ENCODE data around the gene KLHL12.

KLHL12 gene

GRCh38 chr1:202880062-202880461 lies 47.0 kb downstream of the KLHL12 start:
- DNase-seq = no peak

- no peak for DNase-seq
Observed at GRCh38 chr1:202879128-202879527, 47.9 kb downstream of the KLHL12 start.

- no peak for DNase-seq
Observed at GRCh38 chr1:202873026-202873425, 54.0 kb downstream of the KLHL12 start.

- DNase-seq = no peak
Observed at GRCh38 chr1:202871367-202871766, 55.7 kb downstream of the KLHL12 start.

- DNase-seq = no peak
Observed at GRCh38 chr1:202862679-202863560, 64.1 kb downstream of the KLHL12 start.

- DNase-seq = peak; percentile 27
Observed at GRCh38 chr1:202861420-202862132, 65.5 kb downstream of the KLHL12 start.

- DNase-seq = peak; percentile 13
Observed at GRCh38 chr1:202860744-202861419, 66.2 kb downstream of the KLHL12 start.

- DNase-seq = no peak
Observed at GRCh38 chr1:202858789-202859414, 68.1 kb downstream of the KLHL12 start.

GRCh38 chr1:202858331-202858730 lies 68.7 kb downstream of the KLHL12 start:
- no peak for DNase-seq

- DNase-seq = no peak
Observed at GRCh38 chr1:202857136-202857610, 69.9 kb downstream of the KLHL12 start.

- DNase-seq = no peak
Observed at GRCh38 chr1:202856014-202856413, 71.0 kb downstream of the KLHL12 start.

GRCh38 chr1:202854787-202855186 lies 72.2 kb downstream of the KLHL12 start:
- DNase-seq = no peak

- DNase-seq = peak; percentile 47
Observed at GRCh38 chr1:202852163-202852904, 74.7 kb downstream of the KLHL12 start.

GRCh38 chr1:202850593-202851362 lies 76.3 kb downstream of the KLHL12 start:
- DNase-seq = no peak

GRCh38 chr1:202848191-202848542 lies 78.9 kb downstream of the KLHL12 start:
- DNase-seq = no peak

- no peak for DNase-seq
Observed at GRCh38 chr1:202844935-202845334, 82.1 kb downstream of the KLHL12 start.

GRCh38 chr1:202844259-202844658 lies 82.8 kb downstream of the KLHL12 start:
- DNase-seq = no peak

- no peak for DNase-seq
Observed at GRCh38 chr1:202843081-202843480, 84.0 kb downstream of the KLHL12 start.
